Muscle of leg (tissue), 11 donors: ENCODE results near the gene TSPAN4. TPM values are rescaled to one million over a fixed set of nuclear protein-coding genes. Genes with fewer than 3 reads are reported as not detected.
A peak's percentile ranks its signal among the peaks of the same experiment; 100 is the strongest.

Experiments
- DNase-seq: peaks from one replicate; pipeline ENCODE4 v3.0.0; 2013
- H3K27ac ChIP-seq: one replicate; pipeline ENCODE4 v1.5.1; 2013; ENCODE audit warnings: mild to moderate bottlenecking, low read length, control low read depth
- H3K27me3 ChIP-seq: one replicate; pipeline ENCODE4 v1.6.1; 2013; ENCODE audit warnings: low read length; ENCODE audit not compliant: control insufficient read depth, insufficient read depth
- H3K36me3 ChIP-seq: one replicate; pipeline ENCODE4 v1.6.1; 2013; ENCODE audit warnings: low read length; ENCODE audit not compliant: control insufficient read depth, insufficient read depth
- H3K4me1 ChIP-seq: one replicate; pipeline ENCODE4 v1.6.1; 2013; ENCODE audit warnings: low read length; ENCODE audit not compliant: control insufficient read depth, insufficient read depth
- H3K4me3 ChIP-seq: one replicate; pipeline ENCODE4 v1.5.1; 2013; ENCODE audit warnings: low read length, control low read depth
- H3K9me3 ChIP-seq: replicated peaks from 2 replicates; pipeline ENCODE4 v1.6.1; 2013; ENCODE audit warnings: low read depth, low read length; ENCODE audit not compliant: control insufficient read depth
- WGBS: methylation state at CpG from one replicate; pipeline ENCODE4 v1.1.5; 2013; ENCODE audit warnings: missing lambda C conversion rate; ENCODE audit not compliant: insufficient coverage; 5-methylcytosine and 5-hydroxymethylcytosine counted together
- polyA plus RNA-seq, 8 donors: library from polyadenylated mRNA; unstranded; fragments of 120-200 nt; gene quantifications; one replicate each; pipeline versions ENCODE4 v1.2.1 to v1.2.3, GENCODE V29; 2013; ENCODE audit warnings: inconsistent platforms in 1 of 8, low replicate concordance in 1 of 8; ENCODE audit not compliant: insufficient read length in 8 of 8, insufficient read depth in 1 of 8
- total RNA-seq: library from RNA; stranded (reverse); fragments of 120-200 nt; gene quantifications from one replicate; pipeline ENCODE4 v1.2.4, GENCODE V29; 2013

Gene TSPAN4
- total and polyA plus RNA-seq, 9 donors: 48.0 to 75.9 (median 63.3) TPM

- Histone ChIP-seq H3K4me3 (no peak overlapping the region), H3K27me3 (no peaks in the 10 kb centered on the region), H3K27ac (no peak overlapping the region), H3K9me3 (no peaks in the 10 kb centered on the region), H3K36me3 (peaks cover 36% of the 10 kb centered on the region), H3K4me1 (peaks cover 33% of the 10 kb centered on the region)
- WGBS: 61% methylated on average over 2 of the region's 11 CpGs
- no peak for DNase-seq
Measured at GRCh38 chr11:816433-816779, 26.2 kb upstream of the TSPAN4 start.

DNA sequence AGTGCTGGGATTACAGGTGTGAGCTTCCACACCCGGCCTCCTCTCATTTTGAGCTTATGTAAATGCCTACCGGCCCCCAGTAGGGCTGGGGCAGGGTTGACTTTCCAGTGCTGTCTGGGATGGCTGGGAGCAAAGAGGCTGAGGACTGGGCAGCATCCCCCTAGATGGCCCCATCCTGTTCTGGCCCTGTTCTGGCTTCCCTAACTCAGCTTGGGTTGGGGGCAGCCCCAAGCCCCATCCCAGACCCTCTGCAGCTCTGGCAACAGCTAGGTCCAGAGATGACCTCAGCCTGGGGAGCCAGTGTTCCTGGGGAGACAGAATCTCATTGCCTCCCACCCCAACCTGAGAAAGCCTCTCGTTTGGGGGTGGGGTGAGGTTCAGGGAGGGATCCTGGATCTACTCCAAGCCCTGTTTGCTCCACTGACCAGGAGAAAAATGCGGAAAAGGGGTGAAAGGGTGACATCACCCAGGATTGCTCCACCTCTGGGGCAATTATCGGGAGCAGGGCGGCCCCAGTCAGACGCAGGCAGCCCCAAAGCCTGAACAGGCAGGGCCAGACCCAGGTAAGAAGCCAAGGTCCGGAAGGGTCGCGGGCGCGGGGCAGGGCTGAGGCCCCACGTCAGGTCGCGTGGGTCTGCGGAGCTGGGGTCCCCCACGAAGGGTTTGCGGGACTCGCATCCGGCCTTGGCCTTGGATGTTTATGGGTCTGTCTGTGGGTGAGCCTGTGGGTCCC, 24.1 kb upstream of the TSPAN4 start, which contains the start of gene PNPLA2:
Gene PNPLA2, plus strand, starts transcription at position 519 of the 733 bp plus-strand sequence. CDS start 805 bp downstream, outside the sequence.
- DNase-seq: no peak
- Histone ChIP-seq H3K4me3 (peak within 1 kb of the TSS; percentile 73), H3K36me3 (peaks cover 25% of the 10 kb centered on the region), H3K27me3 (no peaks in the 10 kb centered on the region), H3K27ac (peak within 1 kb of the TSS; percentile 59), H3K4me1 (peaks cover 35% of the 10 kb centered on the region), H3K9me3 (no peaks in the 10 kb centered on the region)
- 17% methylated on average over 19 of the region's 20 CpGs for WGBS

GRCh38 chr11:819129-819931, 23.3 kb upstream of the TSPAN4 start:
- Histone ChIP-seq H3K4me1 (peaks cover 42% of the 10 kb centered on the region), H3K27ac (peak overlapping the region; percentile 59), H3K36me3 (peaks cover 28% of the 10 kb centered on the region), H3K4me3 (peak overlapping the region; percentile 73), H3K27me3 (no peaks in the 10 kb centered on the region), H3K9me3 (no peaks in the 10 kb centered on the region)
- DNase-seq: peak; percentile 95
- under 1% methylated on average over 92 of the region's 96 CpGs for WGBS

- H3K27me3 ChIP-seq: no peaks in the 10 kb centered on the region
- peak; percentile 80 for DNase-seq
- no peaks in the 10 kb centered on the region for H3K9me3 ChIP-seq
- 4% methylated on average over 46 of the region's 47 CpGs for WGBS
- H3K36me3 ChIP-seq: peaks cover 27% of the 10 kb centered on the region
- peak overlapping the region; percentile 42 for H3K27ac ChIP-seq
- peaks cover 48% of the 10 kb centered on the region for H3K4me1 ChIP-seq
- H3K4me3 ChIP-seq: peak overlapping the region; percentile 73
Measured at GRCh38 chr11:819943-820649, 22.6 kb upstream of the TSPAN4 start.

DNA sequence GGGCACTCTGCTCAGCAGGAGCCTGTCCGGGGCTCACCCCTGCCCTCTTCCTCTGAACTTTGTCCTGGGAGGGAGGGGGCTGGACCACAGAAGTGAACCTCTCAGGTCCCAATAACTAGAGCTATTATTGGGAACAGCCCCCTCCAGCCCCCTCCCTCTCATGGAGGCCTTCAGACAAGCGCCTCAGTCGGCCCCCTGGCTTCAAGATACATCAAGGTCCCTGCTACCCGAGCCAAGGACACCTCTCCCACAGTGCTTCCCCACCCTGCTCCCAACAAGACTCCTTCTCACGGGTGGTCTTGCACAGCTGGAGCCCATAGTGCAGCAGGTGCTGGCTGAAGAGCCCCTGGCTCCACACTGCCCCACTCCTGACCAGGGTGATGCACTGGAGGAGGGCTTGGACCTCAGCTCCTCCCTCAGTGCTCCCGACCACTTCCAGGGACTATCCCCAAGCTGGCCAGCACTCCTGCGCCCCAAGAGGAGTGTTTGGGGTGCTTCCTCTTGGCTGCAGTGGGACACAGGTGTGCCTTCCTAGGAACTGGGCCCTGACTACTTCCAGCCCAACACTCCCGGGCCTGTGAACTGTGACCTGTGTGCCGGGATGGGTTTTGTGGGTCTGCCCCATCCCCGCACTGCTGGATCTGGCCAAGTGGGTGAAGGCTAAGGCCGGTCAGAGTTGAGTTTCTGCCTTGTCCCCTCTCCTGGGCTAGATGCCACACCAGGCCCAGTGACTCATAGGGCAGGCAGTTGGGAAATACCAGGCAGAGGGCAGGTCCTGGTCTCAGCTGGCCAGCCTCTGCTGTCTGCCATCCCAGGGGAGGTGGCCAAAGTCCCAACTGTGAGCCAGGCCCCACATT, 21.8 kb upstream of the TSPAN4 start:
- peak; percentile 64 for DNase-seq
- WGBS: 55% methylated on average over 9 of the region's 11 CpGs
- H3K27ac ChIP-seq: peak overlapping the region; percentile 38

GRCh38 chr11:821512-822371, 20.9 kb upstream of the TSPAN4 start:
- H3K27ac ChIP-seq: no peak overlapping the region
- DNase-seq: peak; percentile 55
- H3K36me3 ChIP-seq: peaks cover 23% of the 10 kb centered on the region
- peaks cover 11% of the 10 kb centered on the region for H3K27me3 ChIP-seq
- H3K4me3 ChIP-seq: no peak overlapping the region
- 85% methylated on average over 8 of the region's 22 CpGs for WGBS
- no peaks in the 10 kb centered on the region for H3K9me3 ChIP-seq
- H3K4me1 ChIP-seq: peaks cover 64% of the 10 kb centered on the region

More for the DNA sequence above, 21.8 kb upstream of the TSPAN4 start:
- peaks cover 23% of the 10 kb centered on the region for H3K36me3 ChIP-seq
- no peaks in the 10 kb centered on the region for H3K9me3 ChIP-seq
- peaks cover 55% of the 10 kb centered on the region for H3K4me1 ChIP-seq
- peak overlapping the region; percentile 73 for H3K4me3 ChIP-seq
- H3K27me3 ChIP-seq: peaks cover 6% of the 10 kb centered on the region

GRCh38 chr11:823441-824291, 19.0 kb upstream of the TSPAN4 start:
- H3K27me3 ChIP-seq: peaks cover 19% of the 10 kb centered on the region
- H3K36me3 ChIP-seq: peaks cover 23% of the 10 kb centered on the region
- H3K4me1 ChIP-seq: peaks cover 79% of the 10 kb centered on the region
- H3K27ac ChIP-seq: no peak overlapping the region
- H3K9me3 ChIP-seq: no peaks in the 10 kb centered on the region
- DNase-seq: no peak
- H3K4me3 ChIP-seq: no peak overlapping the region
- 81% methylated on average over 35 of the region's 53 CpGs for WGBS

DNA sequence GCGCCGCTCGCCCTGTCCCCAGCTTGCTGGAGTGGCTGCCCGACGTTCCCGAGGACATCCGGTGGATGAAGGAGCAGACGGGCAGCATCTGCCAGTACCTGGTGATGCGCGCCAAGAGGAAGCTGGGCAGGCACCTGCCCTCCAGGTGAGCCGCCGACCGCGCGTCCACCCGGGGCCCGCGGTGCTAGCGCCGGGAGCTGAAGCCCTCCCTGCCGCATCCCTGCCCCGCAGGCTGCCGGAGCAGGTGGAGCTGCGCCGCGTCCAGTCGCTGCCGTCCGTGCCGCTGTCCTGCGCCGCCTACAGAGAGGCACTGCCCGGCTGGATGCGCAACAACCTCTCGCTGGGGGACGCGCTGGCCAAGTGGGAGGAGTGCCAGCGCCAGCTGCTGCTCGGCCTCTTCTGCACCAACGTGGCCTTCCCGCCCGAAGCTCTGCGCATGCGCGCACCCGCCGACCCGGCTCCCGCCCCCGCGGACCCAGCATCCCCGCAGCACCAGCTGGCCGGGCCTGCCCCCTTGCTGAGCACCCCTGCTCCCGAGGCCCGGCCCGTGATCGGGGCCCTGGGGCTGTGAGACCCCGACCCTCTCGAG, 18.3 kb upstream of the TSPAN4 start:
- Histone ChIP-seq H3K27ac (peak overlapping the region; percentile 71), H3K4me1 (peaks cover 81% of the 10 kb centered on the region), H3K36me3 (peaks cover 23% of the 10 kb centered on the region), H3K4me3 (no peak overlapping the region), H3K27me3 (peaks cover 25% of the 10 kb centered on the region), H3K9me3 (no peaks in the 10 kb centered on the region)
- DNase-seq: peak; percentile 83
- WGBS: 50% methylated on average over 58 of the region's 59 CpGs
